ENCODE measurements around the gene IER5L. TPM values are rescaled to one million over a fixed set of nuclear protein-coding genes. Genes with fewer than 3 reads are reported as not detected.
A peak's percentile ranks its signal among the peaks of the same experiment; 100 is the strongest.

IER5L gene
- total RNA-seq, 4 donors from 2014 or later, result 1.8 to 31.0 (median 14.5) TPM

- H3K27ac ChIP-seq, result no peak overlapping the region
- peaks cover 0 to 4% of the 10 kb centered on the region in 2 donors for H3K4me1 ChIP-seq
- no peak for DNase-seq
- no peaks in the 10 kb centered on the region for H3K36me3 ChIP-seq
- intact Hi-C loops (cut with DNase I; ENCODE audit: low total_unique reads), result no loop called here
- TF ChIP-seq POLR2A (IDR thresholded peaks at IDR 0.05), result no peak
- TF ChIP-seq, protein P1, sequence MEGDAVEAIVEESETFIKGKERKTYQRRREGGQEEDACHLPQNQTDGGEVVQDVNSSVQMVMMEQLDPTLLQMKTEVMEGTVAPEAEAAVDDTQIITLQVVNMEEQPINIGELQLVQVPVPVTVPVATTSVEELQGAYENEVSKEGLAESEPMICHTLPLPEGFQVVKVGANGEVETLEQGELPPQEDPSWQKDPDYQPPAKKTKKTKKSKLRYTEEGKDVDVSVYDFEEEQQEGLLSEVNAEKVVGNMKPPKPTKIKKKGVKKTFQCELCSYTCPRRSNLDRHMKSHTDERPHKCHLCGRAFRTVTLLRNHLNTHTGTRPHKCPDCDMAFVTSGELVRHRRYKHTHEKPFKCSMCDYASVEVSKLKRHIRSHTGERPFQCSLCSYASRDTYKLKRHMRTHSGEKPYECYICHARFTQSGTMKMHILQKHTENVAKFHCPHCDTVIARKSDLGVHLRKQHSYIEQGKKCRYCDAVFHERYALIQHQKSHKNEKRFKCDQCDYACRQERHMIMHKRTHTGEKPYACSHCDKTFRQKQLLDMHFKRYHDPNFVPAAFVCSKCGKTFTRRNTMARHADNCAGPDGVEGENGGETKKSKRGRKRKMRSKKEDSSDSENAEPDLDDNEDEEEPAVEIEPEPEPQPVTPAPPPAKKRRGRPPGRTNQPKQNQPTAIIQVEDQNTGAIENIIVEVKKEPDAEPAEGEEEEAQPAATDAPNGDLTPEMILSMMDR (IDR thresholded peaks at IDR 0.05), result no peak
- no peak overlapping the region for H3K4me3 ChIP-seq
- no peaks in the 10 kb centered on the region for H3K27me3 ChIP-seq
- H3K9me3 ChIP-seq, result no peaks in the 10 kb centered on the region
These were observed 26.8 kb upstream of the IER5L start for GRCh38 chr9:129204840-129205239.

- Histone ChIP-seq H3K4me1 (peaks cover 0 to 4% of the 10 kb centered on the region in 2 donors), H3K4me3 (peak overlapping the region; percentile 58 to 74), H3K36me3 (no peaks in the 10 kb centered on the region), H3K9me3 (no peaks in the 10 kb centered on the region), H3K27me3 (no peaks in the 10 kb centered on the region), H3K27ac (peak overlapping the region; percentile 94)
- intact Hi-C loops (cut with DNase I; ENCODE audit: low total_unique reads), result no loop called here
- TF ChIP-seq POLR2A (IDR thresholded peaks at IDR 0.05), result no peak
- TF ChIP-seq, protein P1 (IDR thresholded peaks at IDR 0.05), result no peak
- DNase-seq, result no peak
These were observed 25.5 kb upstream of the IER5L start for GRCh38 chr9:129203556-129203909.

GRCh38 chr9:129202613-129203555 lies 24.8 kb upstream of the IER5L start:
- TF ChIP-seq, protein P1 (IDR thresholded peaks at IDR 0.05), result no peak
- TF ChIP-seq POLR2A (IDR thresholded peaks at IDR 0.05), result peak; percentile 67 to 72
- Histone ChIP-seq H3K36me3 (no peaks in the 10 kb centered on the region), H3K4me1 (peaks cover 4% of the 10 kb centered on the region in 2 donors), H3K9me3 (no peaks in the 10 kb centered on the region), H3K27ac (peak overlapping the region; percentile 94), H3K4me3 (peak overlapping the region; percentile 58 to 74), H3K27me3 (no peaks in the 10 kb centered on the region)
- DNase-seq, result peak; percentile 86 to 91
- intact Hi-C loops (cut with DNase I; ENCODE audit: low total_unique reads), result no loop called here

DNA sequence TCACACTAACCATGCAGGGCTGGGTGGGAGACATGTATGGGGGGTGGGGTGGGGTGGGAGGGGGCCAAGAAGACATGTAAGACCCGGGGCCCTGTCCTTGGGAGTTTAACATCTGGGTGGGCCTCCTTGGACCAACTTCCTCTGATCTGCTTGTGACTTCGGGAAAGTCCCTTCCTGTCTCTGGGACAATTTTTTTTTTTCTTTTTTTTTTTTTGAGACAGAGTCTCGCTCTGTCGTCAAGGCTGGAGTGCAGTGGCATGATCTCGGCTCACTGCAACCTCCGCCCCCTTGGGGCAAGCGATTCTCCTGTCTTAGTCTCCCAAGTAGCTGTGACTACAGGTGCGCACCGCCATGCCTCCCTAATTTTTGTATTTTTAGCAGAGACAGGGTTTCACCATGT lies 23.8 kb upstream of the IER5L start:
- Histone ChIP-seq H3K27me3 (no peaks in the 10 kb centered on the region), H3K27ac (no peak overlapping the region), H3K9me3 (no peaks in the 10 kb centered on the region), H3K4me3 (no peak overlapping the region), H3K36me3 (no peaks in the 10 kb centered on the region), H3K4me1 (peaks cover 4 to 5% of the 10 kb centered on the region in 2 donors)
- intact Hi-C loops (cut with DNase I; ENCODE audit: low total_unique reads), result no loop called here
- no peak for TF ChIP-seq POLR2A (IDR thresholded peaks at IDR 0.05)
- TF ChIP-seq, protein P1 (IDR thresholded peaks at IDR 0.05), result no peak
- no peak for DNase-seq

GRCh38 chr9:129201289-129201688 lies 23.2 kb upstream of the IER5L start:
- peak overlapping the region; percentile 1 to 26 for H3K27ac ChIP-seq
- H3K27me3 ChIP-seq, result no peaks in the 10 kb centered on the region
- H3K4me3 ChIP-seq, result no peak overlapping the region
- TF ChIP-seq, protein P1 (IDR thresholded peaks at IDR 0.05), result no peak
- TF ChIP-seq POLR2A (IDR thresholded peaks at IDR 0.05), result no peak
- peaks cover 4 to 5% of the 10 kb centered on the region in 2 donors for H3K4me1 ChIP-seq
- DNase-seq, result no peak
- H3K9me3 ChIP-seq, result no peaks in the 10 kb centered on the region
- intact Hi-C loops (cut with DNase I; ENCODE audit: low total_unique reads), result no loop called here
- no peaks in the 10 kb centered on the region for H3K36me3 ChIP-seq
